Hepatocyte (in vitro differentiated cells): ENCODE results near the gene NDUFV1. TPM values are rescaled to one million over a fixed set of nuclear protein-coding genes. Genes with fewer than 3 reads are reported as not detected.

ENCODE experiments used
- DNase-seq: peaks from one replicate; pipeline ENCODE4 v3.0.0-alpha.2; 2016; ENCODE audit warnings: low spot score
- H2AFZ ChIP-seq: fragments of 200-600 bp; sonication (generic); 2 replicates; pipeline ENCODE4 v1.6.0; 2016; ENCODE audit warnings: antibody characterized with exemption, mild to moderate bottlenecking
- H3K27ac ChIP-seq: fragments of 200-600 bp; sonication (generic); 2 replicates; pipeline ENCODE4 v1.5.1; 2016; ENCODE audit warnings: mild to moderate bottlenecking
- H3K27me3 ChIP-seq: fragments of 200-600 bp; sonication (generic); 2 replicates; pipeline ENCODE4 v1.6.1; 2016
- H3K36me3 ChIP-seq: fragments of 200-600 bp; sonication (generic); replicated peaks from 2 replicates; pipeline ENCODE4 v1.5.1; 2016; ENCODE audit warnings: low read depth; ENCODE audit not compliant: insufficient read depth
- H3K4me1 ChIP-seq: fragments of 200-600 bp; sonication (generic); 2 replicates; pipeline ENCODE4 v1.5.1; 2016; ENCODE audit warnings: mild to moderate bottlenecking, moderate library complexity; ENCODE audit not compliant: insufficient read depth
- H3K4me2 ChIP-seq: fragments of 200-600 bp; sonication (generic); 2 replicates; pipeline ENCODE4 v1.6.0; 2016
- H3K4me3 ChIP-seq: fragments of 200-600 bp; sonication (generic); 2 replicates; pipeline ENCODE4 v1.5.1; 2016; ENCODE audit warnings: mild to moderate bottlenecking
- H3K79me2 ChIP-seq: fragments of 200-600 bp; sonication (generic); 2 replicates; pipeline ENCODE4 v1.6.0; 2017; ENCODE audit warnings: mild to moderate bottlenecking
- H3K9me2 ChIP-seq: fragments of 200-600 bp; sonication (generic); replicated peaks from 2 replicates; pipeline ENCODE4 v1.6.0; 2017; ENCODE audit warnings: mild to moderate bottlenecking; ENCODE audit not compliant: insufficient read depth
- H3K9me3 ChIP-seq: fragments of 200-600 bp; sonication (generic); 2 replicates; pipeline ENCODE4 v1.5.1; 2016; ENCODE audit warnings: low read depth, mild to moderate bottlenecking
- H4K20me1 ChIP-seq: fragments of 200-600 bp; sonication (generic); 2 replicates; pipeline ENCODE4 v1.6.0; 2016; ENCODE audit warnings: mild to moderate bottlenecking; ENCODE audit not compliant: insufficient read depth, poor library complexity, severe bottlenecking
- CTCF ChIP-seq: fragments of 200-600 bp; sonication (generic); IDR thresholded peaks from 2 replicates; pipeline ENCODE4 v1.5.1; 2016; ENCODE audit warnings: antibody characterized with exemption, mild to moderate bottlenecking; ENCODE audit not compliant: poor library complexity
- EZH2 ChIP-seq: fragments of 200-600 bp; sonication (generic); IDR thresholded peaks from 2 replicates; pipeline ENCODE4 v1.6.1; 2016; ENCODE audit warnings: antibody characterized with exemption, mild to moderate bottlenecking, borderline replicate concordance
- EZH2phosphoT487 ChIP-seq: fragments of 200-600 bp; sonication (generic); IDR thresholded peaks from one replicate; pipeline ENCODE4 v1.6.1; 2018; ENCODE audit warnings: antibody characterized with exemption, mild to moderate bottlenecking, low read depth, moderate library complexity; ENCODE audit not compliant: unreplicated experiment, severe bottlenecking
- WGBS: methylation state at CpG from one replicate; pipeline ENCODE4 v1.1.6; 2016; ENCODE audit warnings: low lambda C conversion rate; ENCODE audit errors: missing lambda C conversion rate; 5-methylcytosine and 5-hydroxymethylcytosine counted together
- polyA plus RNA-seq: library from polyadenylated mRNA; unstranded; fragments of >200 nt; fragmentation: Nextera tagmentation; extraction: Ambion mirVana; gene quantifications from 2 replicates; pipeline ENCODE4 v1.2.1, GENCODE V29; 2016
- total RNA-seq: library from RNA; depleted of rRNA; stranded (reverse); fragments of >200 nt; gene quantifications from 2 replicates; pipeline ENCODE4 v1.2.3, GENCODE V29; 2014

The NDUFV1 gene
- total and polyA plus RNA-seq, 2 experiments from 2014 or later: 194 to 226 TPM

DNA sequence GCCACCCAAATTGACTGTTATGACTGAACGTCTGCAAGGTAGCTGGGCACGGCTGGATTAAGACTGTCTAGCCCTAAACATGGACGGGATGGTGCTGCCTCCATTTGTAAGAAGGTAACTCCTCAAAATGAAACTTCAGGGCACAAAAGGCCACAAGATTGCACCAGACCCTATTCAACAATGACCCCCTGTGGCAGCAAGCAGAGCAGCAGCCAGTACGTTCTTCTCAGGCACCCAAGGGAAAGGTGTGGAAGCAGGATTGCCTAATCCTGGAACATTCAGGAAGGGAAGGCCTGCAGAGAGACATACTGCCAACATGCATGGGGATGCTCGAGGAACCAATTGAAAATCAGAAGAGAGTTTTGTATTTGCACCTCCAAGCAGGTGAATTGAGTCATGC lies 37.3 kb downstream of the NDUFV1 start:
- TF ChIP-seq EZH2phosphoT487: no peak
- TF ChIP-seq CTCF: no peak
- TF ChIP-seq EZH2: no peak
- Histone ChIP-seq H4K20me1 (no peaks in the 10 kb centered on the region), H3K4me2 (no peak overlapping the region), H3K4me1 (no peaks in the 10 kb centered on the region), H3K27ac (no peak overlapping the region), H2AFZ (no peak overlapping the region), H3K9me2 (no peaks in the 10 kb centered on the region), H3K9me3 (no peaks in the 10 kb centered on the region), H3K27me3 (no peaks in the 10 kb centered on the region), H3K4me3 (no peak overlapping the region), H3K79me2 (no peaks in the 10 kb centered on the region), H3K36me3 (no peaks in the 10 kb centered on the region)
- DNase-seq: peak; percentile 22
- WGBS: 89% methylated on average over 5 of the region's 5 CpGs

- DNase-seq: peak; percentile 6
- Histone ChIP-seq H3K4me3 (no peak overlapping the region), H3K79me2 (no peaks in the 10 kb centered on the region), H3K4me2 (no peak overlapping the region), H3K4me1 (no peaks in the 10 kb centered on the region), H3K9me3 (no peaks in the 10 kb centered on the region), H3K27ac (no peak overlapping the region), H4K20me1 (no peaks in the 10 kb centered on the region), H3K9me2 (no peaks in the 10 kb centered on the region), H3K27me3 (no peaks in the 10 kb centered on the region), H2AFZ (no peak overlapping the region), H3K36me3 (no peaks in the 10 kb centered on the region)
- WGBS: 95% methylated on average over 21 of the region's 22 CpGs
- TF ChIP-seq EZH2phosphoT487 (no peak), CTCF (no peak), EZH2 (no peak)
These were observed 38.0 kb downstream of the NDUFV1 start for GRCh38 chr11:67644472-67645418.

DNA sequence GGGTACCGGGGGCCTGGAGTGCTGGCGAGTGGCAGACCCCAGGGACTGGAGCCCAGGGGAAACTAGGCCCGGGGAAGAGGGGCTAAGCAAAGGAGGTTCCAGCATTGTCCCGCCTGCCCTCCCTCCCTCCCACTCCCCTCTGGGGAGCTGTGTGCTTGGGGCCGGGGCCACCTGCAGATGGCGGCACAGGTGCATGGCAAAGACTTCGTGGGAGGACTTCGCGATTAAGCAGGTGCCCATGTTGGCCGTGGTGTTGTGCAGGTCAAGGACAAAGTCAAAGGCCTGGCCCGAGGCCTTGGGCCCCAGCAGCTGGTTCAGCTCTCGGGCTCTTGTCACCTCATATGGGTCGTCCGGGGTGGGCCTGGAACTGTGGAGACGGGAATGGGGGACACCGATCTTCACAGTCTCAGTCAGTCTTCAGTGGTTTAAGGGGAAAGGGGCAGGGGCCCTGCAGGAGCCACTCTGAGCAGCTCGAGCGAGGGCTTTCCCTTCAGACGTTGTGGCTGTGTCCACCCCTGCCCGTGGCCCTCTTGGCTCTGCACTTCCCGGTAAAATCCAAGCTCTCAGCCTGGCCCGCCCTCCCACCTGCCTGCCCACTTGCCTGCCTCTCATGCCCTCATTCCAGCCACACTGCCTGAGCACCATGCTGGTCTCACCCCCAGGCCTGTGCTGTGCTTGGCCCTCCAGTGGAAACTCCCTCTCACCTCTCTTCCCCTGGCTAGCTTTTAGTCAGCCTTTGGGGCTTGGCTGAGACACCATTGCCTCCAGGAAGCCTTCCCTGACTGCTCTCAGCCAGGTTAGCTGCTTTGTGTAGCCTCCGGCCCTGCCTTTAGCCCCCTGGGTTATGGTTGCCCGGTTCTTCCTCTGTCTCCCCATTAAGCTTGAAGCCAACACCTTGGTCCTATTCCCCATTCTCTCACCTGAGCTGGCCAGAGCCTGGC lies 39.1 kb downstream of the NDUFV1 start:
- Histone ChIP-seq H2AFZ (no peak overlapping the region), H3K27ac (no peak overlapping the region), H3K79me2 (no peaks in the 10 kb centered on the region), H3K27me3 (no peaks in the 10 kb centered on the region), H3K36me3 (no peaks in the 10 kb centered on the region), H3K4me2 (no peak overlapping the region), H3K9me3 (no peaks in the 10 kb centered on the region), H3K4me3 (no peak overlapping the region), H3K9me2 (no peaks in the 10 kb centered on the region), H4K20me1 (no peaks in the 10 kb centered on the region), H3K4me1 (no peaks in the 10 kb centered on the region)
- 92% methylated on average over 22 of the region's 24 CpGs for WGBS
- no peak for DNase-seq
- TF ChIP-seq EZH2phosphoT487: no peak
- no peak for TF ChIP-seq EZH2
- no peak for TF ChIP-seq CTCF
